IMR-90 (cell line): ENCODE results near the gene RGL4. TPM values are rescaled to one million over a fixed set of nuclear protein-coding genes. Genes with fewer than 3 reads are reported as not detected.
"Not testable (repeated sequence)": the region's sequence is repeated elsewhere in the genome, so short reads cannot be mapped to it uniquely, and the experiment has no call there.

Source experiments
- ATAC-seq: fragments of 200-7000 bp; cut with Tn5 transposase; 2 replicates; pipeline ENCODE4 v1.9.1; 2020; ENCODE audit warnings: low read depth, mild to moderate bottlenecking, moderate library complexity
- BruUV-seq: library from RNA; stranded (reverse); fragments of 400-500 nt; replicated peaks from 2 replicates; lab custom pipeline; 2021; lab: Mats Ljungman, UMichigan
- CTCF ChIA-PET: fragments of 300-600 bp; formaldehyde crosslinking; extraction: SDS; loops from one replicate; lab custom pipeline; 2021; ENCODE audit warnings: antibody characterized with exemption; lab: Yijun Ruan, JAX
- POLR2A ChIA-PET: fragments of 300-600 bp; sonication (Branson Sonifier 250); formaldehyde crosslinking; loops from one replicate; lab custom pipeline; 2022; ENCODE audit warnings: antibody characterized with exemption; ENCODE audit not compliant: unreplicated experiment; lab: Charles Lee
- DNase-seq: peaks from one replicate; pipeline ENCODE4 v3.0.0; 2013
- H2AFZ ChIP-seq: replicated peaks from 2 replicates; pipeline ENCODE3; 2013; ENCODE audit warnings: low read length, mild to moderate bottlenecking; ENCODE audit not compliant: poor library complexity
- H2AK5ac ChIP-seq: 2 replicates; pipeline ENCODE4 v1.6.1; 2013; ENCODE audit warnings: low read depth, low read length, inconsistent platforms
- H2AK9ac ChIP-seq: replicated peaks from 2 replicates; pipeline ENCODE3; 2013; ENCODE audit warnings: mild to moderate bottlenecking, low read depth, low read length, moderate library complexity; ENCODE audit not compliant: poor library complexity
- H2BK120ac ChIP-seq: 2 replicates; pipeline ENCODE4 v1.6.1; 2013; ENCODE audit warnings: low read depth, low read length, inconsistent platforms
- H2BK15ac ChIP-seq: 3 replicates; pipeline ENCODE4 v1.6.1; 2013; ENCODE audit warnings: low read depth, low read length, inconsistent platforms
- H2BK20ac ChIP-seq: 2 replicates; pipeline ENCODE4 v1.6.1; 2013; ENCODE audit warnings: low read depth, mild to moderate bottlenecking, inconsistent platforms, low read length, moderate library complexity
- H2BK5ac ChIP-seq: 2 replicates; pipeline ENCODE4 v1.6.1; 2013; ENCODE audit warnings: mild to moderate bottlenecking, low read depth, low read length, inconsistent platforms; ENCODE audit not compliant: poor library complexity, severe bottlenecking
- H3K14ac ChIP-seq: replicated peaks from 2 replicates; pipeline ENCODE4 v1.6.1; 2013; ENCODE audit warnings: low read depth, low read length, inconsistent platforms
- H3K18ac ChIP-seq: 2 replicates; pipeline ENCODE4 v1.6.1; 2013; ENCODE audit warnings: low read depth, low read length, control low read depth
- H3K23ac ChIP-seq: 2 replicates; pipeline ENCODE4 v1.6.1; 2013; ENCODE audit warnings: low read depth, low read length, inconsistent platforms
- H3K27ac ChIP-seq: 2 replicates; pipeline ENCODE4 v1.5.1; 2013; ENCODE audit warnings: mild to moderate bottlenecking, control low read depth, low read length; ENCODE audit not compliant: insufficient read depth
- H3K27me3 ChIP-seq: 2 replicates; pipeline ENCODE4 v1.6.1; 2013; ENCODE audit warnings: low read length; ENCODE audit not compliant: control insufficient read depth, insufficient read depth
- H3K36me3 ChIP-seq: 2 replicates; pipeline ENCODE4 v1.6.1; 2013; ENCODE audit warnings: low read length, mixed read lengths; ENCODE audit not compliant: control insufficient read depth, insufficient read depth
- H3K4ac ChIP-seq: 2 replicates; pipeline ENCODE4 v1.6.1; 2013; ENCODE audit warnings: low read depth, low read length, inconsistent platforms
- H3K4me1 ChIP-seq: 2 replicates; pipeline ENCODE4 v1.6.1; 2013; ENCODE audit warnings: low read length, mixed read lengths; ENCODE audit not compliant: control insufficient read depth, insufficient read depth
- H3K4me2 ChIP-seq: 2 replicates; pipeline ENCODE4 v1.6.1; 2013; ENCODE audit warnings: low read depth, mild to moderate bottlenecking, control low read depth, low read length, moderate library complexity
- H3K4me3 ChIP-seq: 2 replicates; pipeline ENCODE4 v1.5.1; 2013; ENCODE audit warnings: low read depth, mild to moderate bottlenecking, control low read depth, low read length, moderate library complexity; ENCODE audit not compliant: insufficient read depth
- H3K56ac ChIP-seq: 2 replicates; pipeline ENCODE4 v1.6.1; 2013; ENCODE audit warnings: low read length, inconsistent platforms; ENCODE audit not compliant: insufficient read depth; ENCODE audit errors: extremely low read depth
- H3K79me1 ChIP-seq, 2 experiments: 2 replicates each; pipeline ENCODE4 v1.6.1; 2013; ENCODE audit warnings: low read length in 2 of 2, inconsistent platforms in 1 of 2, low read depth in 1 of 2
- H3K9ac ChIP-seq: 2 replicates; pipeline ENCODE4 v1.6.1; 2013; ENCODE audit warnings: low read depth, low read length, control low read depth
- H3K9me1 ChIP-seq: 2 replicates; pipeline ENCODE4 v1.6.1; 2013; ENCODE audit warnings: low read length, inconsistent platforms; ENCODE audit not compliant: insufficient read depth
- H3K9me3 ChIP-seq: 2 replicates; pipeline ENCODE4 v1.6.1; 2013; ENCODE audit warnings: low read length; ENCODE audit not compliant: control insufficient read depth, insufficient read depth
- H4K20me1 ChIP-seq: 2 replicates; pipeline ENCODE4 v1.6.1; 2013; ENCODE audit warnings: low read length, inconsistent platforms; ENCODE audit not compliant: insufficient read depth
- H4K5ac ChIP-seq: 2 replicates; pipeline ENCODE4 v1.6.1; 2013; ENCODE audit warnings: mild to moderate bottlenecking, low read depth, low read length, control low read depth
- H4K8ac ChIP-seq, 2 experiments: 2 replicates each; pipeline ENCODE4 v1.6.1; 2013; ENCODE audit warnings: low read depth in 2 of 2, low read length in 2 of 2, control low read depth in 1 of 2, inconsistent platforms in 1 of 2
- H4K91ac ChIP-seq: 2 replicates; pipeline ENCODE4 v1.6.1; 2013; ENCODE audit warnings: low read depth, low read length, inconsistent platforms; ENCODE audit not compliant: insufficient read depth
- WGBS, 2 experiments: methylation state at CpG; one replicate each; pipeline versions ENCODE4 v1.1.5 to v1.1.7; 2013; ENCODE audit warnings: missing lambda C conversion rate in 2 of 2; ENCODE audit not compliant: insufficient read length in 1 of 2; ENCODE audit errors: extremely low coverage in 2 of 2; 5-methylcytosine and 5-hydroxymethylcytosine counted together
- dilution Hi-C: fragments of 300-500 bp; cut with HindIII; formaldehyde crosslinking; loops from one replicate; pipeline ENCODE4 v1.14.3; 2018; ENCODE audit warnings: low sequenced_read_pairs; ENCODE audit not compliant: unreplicated experiment
- in situ Hi-C: fragments of 300-500 bp; cut with MboI; formaldehyde crosslinking; loops from 3 replicates; pipeline ENCODE4 v1.14.3; 2019; ENCODE audit warnings: low sequenced_read_pairs, inconsistent platforms, mixed read lengths
- intact Hi-C: fragments of 100-400 bp; cut with micrococcal nuclease; formaldehyde crosslinking; loops from 2 replicates; pipeline ENCODE4 v1.10.0; 2022
- polyA plus RNA-seq, 3 experiments: library from polyadenylated mRNA; depleted of rRNA; stranded (reverse); fragments of >200 nt; gene quantifications; 2 replicates each; pipeline ENCODE4 v1.2.3, GENCODE V29; 2012; ENCODE audit warnings: low replicate concordance in 1 of 3
- total RNA-seq: library from RNA; depleted of rRNA; stranded (reverse); fragments of >200 nt; gene quantifications from 2 replicates; pipeline ENCODE4 v1.2.3, GENCODE V29; 2012

RGL4 gene
- total and polyA plus RNA-seq, 2 of the 4 experiments (the other 2 are of a cell fraction), result not detected

- H2BK15ac ChIP-seq, H2BK20ac ChIP-seq, H3K4ac ChIP-seq, in situ Hi-C loops, H4K5ac ChIP-seq, H3K27me3 ChIP-seq, ATAC-seq, H3K9me1 ChIP-seq, POLR2A ChIA-PET, H3K27ac ChIP-seq, intact Hi-C loops, H4K91ac ChIP-seq, H3K56ac ChIP-seq, H3K9ac ChIP-seq, H4K8ac ChIP-seq, H3K14ac ChIP-seq, H2AK9ac ChIP-seq, H3K18ac ChIP-seq, H3K23ac ChIP-seq, dilution Hi-C loops, H3K36me3 ChIP-seq, BruUV-seq, H3K4me2 ChIP-seq, DNase-seq, H3K4me3 ChIP-seq, H3K9me3 ChIP-seq, H2AK5ac ChIP-seq, H3K79me1 ChIP-seq, H3K4me1 ChIP-seq, H4K20me1 ChIP-seq, H2BK120ac ChIP-seq, H2BK5ac ChIP-seq, H2AFZ ChIP-seq: not testable (repeated sequence)
- no CpG with 5 or more reads among the region's 4 CpGs for WGBS, 2 experiments
- CTCF ChIA-PET, result interaction anchor here (0.7 to 1.0 kb wide), 2 partner anchors 21 to 118 kb away, joined by 8 read pairs; no protein-coding TSS in a partner anchor
Observed at GRCh38 chr22:23728108-23728507, 37.3 kb downstream of the RGL4 start.
